ENCODE results near the gene IL17C. TPM values are rescaled to one million over a fixed set of nuclear protein-coding genes. Genes with fewer than 3 reads are reported as not detected.
"Not testable (repeated sequence)": the region's sequence is repeated elsewhere in the genome, so short reads cannot be mapped to it uniquely, and the experiment has no call there.

Gene IL17C
- polyA plus RNA-seq, 1 donor from 2014 or later = not detected

- peaks cover 23% of the 10 kb centered on the region for H3K79me2 ChIP-seq (replicated peaks; ENCODE audit: insufficient read depth, low read length)
- H3K9ac ChIP-seq (ENCODE audit: low read length) = no peak overlapping the region
- no peak for TF ChIP-seq SMC3 (conservative IDR thresholded peaks at IDR 0.05; ENCODE audit: poor library complexity)
- no peak for TF ChIP-seq TAF1 (IDR thresholded peaks at IDR 0.05; ENCODE audit: low read depth)
- no peaks in the 10 kb centered on the region for H3K9me2 ChIP-seq (ENCODE audit: insufficient read depth, low read length)
- no peaks in the 10 kb centered on the region for H3F3A ChIP-seq (ENCODE audit: insufficient read depth, low read length, poor library complexity, severe bottlenecking)
- no peak overlapping the region for H3K27ac ChIP-seq (ENCODE audit: low read length)
- H2AFZ ChIP-seq (ENCODE audit: low read depth, low read length) = no peak overlapping the region
- no peaks in the 10 kb centered on the region for H3K27me3 ChIP-seq (ENCODE audit: insufficient read depth, low read depth, low read length)
- H4K20me1 ChIP-seq (ENCODE audit: insufficient read depth) = no peaks in the 10 kb centered on the region
- H3K36me3 ChIP-seq (ENCODE audit: insufficient read depth, low read length) = no peaks in the 10 kb centered on the region
- no peak overlapping the region for H3K4me3 ChIP-seq (ENCODE audit: low read length)
- no peak overlapping the region for H3K4me2 ChIP-seq (ENCODE audit: low read length)
- H3K9me3 ChIP-seq (ENCODE audit: low read length) = no peaks in the 10 kb centered on the region
Measured at GRCh38 chr16:88665570-88665969, 27.2 kb downstream of the IL17C start.

GRCh38 chr16:88667461-88667860 lies 29.1 kb downstream of the IL17C start:
- Histone ChIP-seq H3K9me3 (ENCODE audit: low read length) (no peaks in the 10 kb centered on the region), H2AFZ (ENCODE audit: low read depth, low read length) (no peak overlapping the region), H3K79me2 (replicated peaks; ENCODE audit: insufficient read depth, low read length) (peaks cover 6% of the 10 kb centered on the region), H3F3A (ENCODE audit: insufficient read depth, low read length, poor library complexity, severe bottlenecking) (no peaks in the 10 kb centered on the region), H3K27me3 (ENCODE audit: insufficient read depth, low read depth, low read length) (no peaks in the 10 kb centered on the region), H4K20me1 (ENCODE audit: insufficient read depth) (no peaks in the 10 kb centered on the region), H3K4me3 (ENCODE audit: low read length) (no peak overlapping the region), H3K36me3 (ENCODE audit: insufficient read depth, low read length) (no peaks in the 10 kb centered on the region), H3K4me2 (ENCODE audit: low read length) (no peak overlapping the region), H3K27ac (ENCODE audit: low read length) (no peak overlapping the region), H3K9ac (ENCODE audit: low read length) (no peak overlapping the region), H3K9me2 (ENCODE audit: insufficient read depth, low read length) (no peaks in the 10 kb centered on the region)
- no peak for TF ChIP-seq MXI1 (conservative IDR thresholded peaks at IDR 0.05; ENCODE audit: poor library complexity, severe bottlenecking)
- no peak for TF ChIP-seq EZH2 (IDR thresholded peaks at IDR 0.05; ENCODE audit: borderline replicate concordance, insufficient read depth, low read length, poor library complexity, severe bottlenecking)
- no peak for TF ChIP-seq EP300 (conservative IDR thresholded peaks at IDR 0.05; ENCODE audit: poor library complexity, severe bottlenecking)
- TF ChIP-seq CTCF (IDR thresholded peaks at IDR 0.05; ENCODE audit: poor library complexity, severe bottlenecking) = no peak
- no peak for TF ChIP-seq SMC3 (conservative IDR thresholded peaks at IDR 0.05; ENCODE audit: poor library complexity)

GRCh38 chr16:88669493-88669892 lies 31.1 kb downstream of the IL17C start:
- not testable (repeated sequence) for H3K27ac ChIP-seq (ENCODE audit: low read length); H3K9ac ChIP-seq (ENCODE audit: low read length); H3K9me2 ChIP-seq (ENCODE audit: insufficient read depth, low read length); H3K4me3 ChIP-seq (ENCODE audit: low read length); H4K20me1 ChIP-seq (ENCODE audit: insufficient read depth); H3K79me2 ChIP-seq (replicated peaks; ENCODE audit: insufficient read depth, low read length); H3K27me3 ChIP-seq (ENCODE audit: insufficient read depth, low read depth, low read length); H3K9me3 ChIP-seq (ENCODE audit: low read length); H2AFZ ChIP-seq (ENCODE audit: low read depth, low read length); H3F3A ChIP-seq (ENCODE audit: insufficient read depth, low read length, poor library complexity, severe bottlenecking); H3K4me2 ChIP-seq (ENCODE audit: low read length); H3K36me3 ChIP-seq (ENCODE audit: insufficient read depth, low read length)

- H3K9me2 ChIP-seq (ENCODE audit: insufficient read depth, low read length) = no peaks in the 10 kb centered on the region
- no peak overlapping the region for H2AFZ ChIP-seq (ENCODE audit: low read depth, low read length)
- H3K36me3 ChIP-seq (ENCODE audit: insufficient read depth, low read length) = no peaks in the 10 kb centered on the region
- H3K27ac ChIP-seq (ENCODE audit: low read length) = no peak overlapping the region
- no peaks in the 10 kb centered on the region for H4K20me1 ChIP-seq (ENCODE audit: insufficient read depth)
- H3K4me3 ChIP-seq (ENCODE audit: low read length) = no peak overlapping the region
- no peak overlapping the region for H3K9ac ChIP-seq (ENCODE audit: low read length)
- H3K79me2 ChIP-seq (replicated peaks; ENCODE audit: insufficient read depth, low read length) = no peaks in the 10 kb centered on the region
- no peaks in the 10 kb centered on the region for H3K9me3 ChIP-seq (ENCODE audit: low read length)
- H3K27me3 ChIP-seq (ENCODE audit: insufficient read depth, low read depth, low read length) = no peaks in the 10 kb centered on the region
- TF ChIP-seq MXI1 (conservative IDR thresholded peaks at IDR 0.05; ENCODE audit: poor library complexity, severe bottlenecking) = no peak
- TF ChIP-seq EP300 (conservative IDR thresholded peaks at IDR 0.05; ENCODE audit: poor library complexity, severe bottlenecking) = no peak
- TF ChIP-seq POLR2AphosphoS5 (IDR thresholded peaks at IDR 0.05) = no peak
- TF ChIP-seq EZH2 (IDR thresholded peaks at IDR 0.05; ENCODE audit: borderline replicate concordance, insufficient read depth, low read length, poor library complexity, severe bottlenecking) = no peak
- TF ChIP-seq TAF1 (IDR thresholded peaks at IDR 0.05; ENCODE audit: low read depth) = no peak
- H3K4me2 ChIP-seq (ENCODE audit: low read length) = no peak overlapping the region
- H3F3A ChIP-seq (ENCODE audit: insufficient read depth, low read length, poor library complexity, severe bottlenecking) = no peaks in the 10 kb centered on the region
Measured at GRCh38 chr16:88669980-88670379, 31.6 kb downstream of the IL17C start.

Data from neural cell (in vitro differentiated cells).